Suprapubic skin (tissue), 4 donors: Measurements from ENCODE around the gene ZNF672.

Source experiments
- POLR2A ChIP-seq, 2 donors: fragments of 450-650 bp; IDR thresholded peaks; one replicate each; pipeline ENCODE4 v1.6.1; 2017; ENCODE audit warnings: antibody characterized with exemption in 2 of 2, mild to moderate bottlenecking in 2 of 2, moderate library complexity in 2 of 2
- POLR2AphosphoS5 ChIP-seq, 3 donors: sonication (generic); formaldehyde crosslinking; IDR thresholded peaks; one replicate each; pipeline ENCODE4 v1.6.1; 2017; ENCODE audit warnings: antibody characterized with exemption in 3 of 3

DNA sequence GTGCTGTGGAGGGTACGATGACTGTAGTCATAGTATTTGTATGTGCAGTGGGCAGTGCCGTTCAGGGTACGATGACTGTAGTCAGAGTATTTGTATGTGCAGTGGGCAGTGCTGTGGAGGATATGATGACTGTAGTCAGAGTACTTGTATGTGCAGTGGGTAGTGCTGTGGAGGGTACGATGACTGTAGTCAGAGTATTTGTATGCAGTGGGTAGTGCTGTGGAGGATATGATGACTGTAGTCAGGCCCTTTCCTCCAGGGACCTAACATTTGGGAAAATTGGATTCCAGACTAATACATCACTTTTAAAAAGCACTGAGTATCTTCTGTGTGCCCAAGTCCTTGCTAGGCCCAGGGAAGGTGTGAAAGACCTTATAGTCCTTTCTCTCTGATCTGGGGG is 2.9 kb downstream of the ZNF672 start:
- TF ChIP-seq POLR2A (IDR thresholded peaks at IDR 0.05) (no peak), POLR2AphosphoS5 (IDR thresholded peaks at IDR 0.05) (no peak)
